Lung (tissue), 12 donors: Measurements from ENCODE around the gene CRK. TPM values are rescaled to one million over a fixed set of nuclear protein-coding genes. Genes with fewer than 3 reads are reported as not detected.

ENCODE experiments used
- ATAC-seq: fragments of 200-7000 bp; cut with Tn5 transposase; one replicate; pipeline ENCODE4 v1.9.1; 2020; ENCODE audit warnings: moderate number of reproducible peaks; ENCODE audit not compliant: insufficient read depth, low FRiP score
- DNase-seq, 3 donors: peaks; one replicate each; pipeline ENCODE4 v3.0.0-alpha.2; 2013 to 2017
- H3K27ac ChIP-seq, 2 donors: one replicate each; pipeline ENCODE4 v1.5.1; 2013; ENCODE audit warnings: mild to moderate bottlenecking in 2 of 2, moderate library complexity in 2 of 2, control low read depth in 1 of 2, inconsistent platforms in 1 of 2, low read depth in 1 of 2, low read length in 1 of 2
- H3K27me3 ChIP-seq, 3 donors: one replicate each; pipeline ENCODE4 v1.5.1; 2013; ENCODE audit warnings: low read length in 2 of 3; ENCODE audit not compliant: control insufficient read depth in 3 of 3, insufficient read depth in 3 of 3
- H3K36me3 ChIP-seq, 4 donors: one replicate each; pipeline ENCODE4 v1.5.1; 2013; ENCODE audit warnings: low read length in 4 of 4, mild to moderate bottlenecking in 1 of 4, moderate library complexity in 1 of 4; ENCODE audit not compliant: control insufficient read depth in 4 of 4, insufficient read depth in 4 of 4
- H3K4me1 ChIP-seq, 5 donors: one replicate each; pipeline ENCODE4 v1.5.1; 2013; ENCODE audit warnings: low read length in 5 of 5, mild to moderate bottlenecking in 2 of 5, moderate library complexity in 1 of 5; ENCODE audit not compliant: control insufficient read depth in 5 of 5, insufficient read depth in 5 of 5
- H3K4me3 ChIP-seq: one replicate; pipeline ENCODE4 v1.5.1; 2013; ENCODE audit warnings: mild to moderate bottlenecking, control low read depth, moderate library complexity
- H3K9ac ChIP-seq, 2 donors: one replicate each; pipeline ENCODE4 v1.5.1; 2013; ENCODE audit warnings: low read length in 2 of 2, control low read depth in 1 of 2; ENCODE audit not compliant: insufficient read depth in 1 of 2
- H3K9me3 ChIP-seq, 4 donors: one replicate each; pipeline ENCODE4 v1.5.1; 2013; ENCODE audit warnings: low read length in 3 of 4, mild to moderate bottlenecking in 1 of 4, moderate library complexity in 1 of 4; ENCODE audit not compliant: control insufficient read depth in 4 of 4, insufficient read depth in 3 of 4
- CTCF ChIP-seq: IDR thresholded peaks from 2 replicates; pipeline ENCODE4 v1.5.1; 2012; ENCODE audit warnings: mild to moderate bottlenecking; ENCODE audit errors: control extremely low read depth, extremely low read depth
- WGBS, 2 donors: extraction: QIAGEN DNeasy Blood & Tissue Kit; methylation state at CpG; one replicate each; pipeline ENCODE4 v1.1.7; 2013; 5-methylcytosine and 5-hydroxymethylcytosine counted together
- polyA plus RNA-seq, 2 donors: library from polyadenylated mRNA; stranded (reverse); fragments of 200-250 nt; gene quantifications; one replicate each; pipeline ENCODE4 v1.2.1, GENCODE V29; 2013
- total RNA-seq, 2 donors: library from RNA; depleted of rRNA in 1 of 2; stranded (reverse); fragments of >200 nt in 1 of 2; gene quantifications; one replicate each; pipeline ENCODE4 v1.2.1, GENCODE V29; 2014 to 2021
- donor health status: control.
- donor health status: control.
- donor health status: Bipolar disorder and iron deficiency.
- donor health status: healthy.
- donor health status: DM: yes; HTN: yes; CAD: no.

The CRK gene
- total and polyA plus RNA-seq, 4 donors: 29.3 to 67.5 (median 49.5) TPM

- H3K9ac ChIP-seq: no peak overlapping the region
- 60 to 63% methylated on average over 7 to 11 of the region's 11 CpGs for WGBS, 2 donors
- H3K36me3 ChIP-seq: peaks cover 17 to 67% (median 17%) of the 10 kb centered on the region in 4 donors
- no peak overlapping the region for H3K4me3 ChIP-seq
- TF ChIP-seq CTCF: no peak
- no peaks in the 10 kb centered on the region for H3K27me3 ChIP-seq
- H3K9me3 ChIP-seq: no peaks in the 10 kb centered on the region
- H3K27ac ChIP-seq: peak overlapping the region in 1 of 2 donors; percentile 22
- H3K4me1 ChIP-seq: peaks cover 0 to 6% (median 0%) of the 10 kb centered on the region in 5 donors
- no peak for ATAC-seq
- no peak for DNase-seq
These were observed 17.1 kb upstream of the CRK start for GRCh38 chr17:1473170-1473569.

GRCh38 chr17:1471911-1472821 is 16.1 kb upstream of the CRK start:
- peaks cover 11 to 65% (median 17%) of the 10 kb centered on the region in 4 donors for H3K36me3 ChIP-seq
- H3K9ac ChIP-seq: no peak overlapping the region
- H3K27me3 ChIP-seq: no peaks in the 10 kb centered on the region
- ATAC-seq (no peak), DNase-seq (no peak)
- TF ChIP-seq CTCF: no peak
- H3K4me3 ChIP-seq: no peak overlapping the region
- WGBS, 2 donors: 91 to 92% methylated on average over 42 of the region's 42 CpGs
- no peak overlapping the region for H3K27ac ChIP-seq
- H3K4me1 ChIP-seq: peaks cover 0 to 6% (median 0%) of the 10 kb centered on the region in 5 donors
- no peaks in the 10 kb centered on the region for H3K9me3 ChIP-seq

GRCh38 chr17:1471490-1471889 is 15.5 kb upstream of the CRK start:
- no peak for ATAC-seq
- H3K9ac ChIP-seq: no peak overlapping the region
- WGBS, 2 donors: 95 to 96% methylated on average over 15 of the region's 15 CpGs
- DNase-seq: no peak
- no peak overlapping the region for H3K27ac ChIP-seq
- H3K4me3 ChIP-seq: no peak overlapping the region
- no peaks in the 10 kb centered on the region for H3K27me3 ChIP-seq
- peaks cover 0 to 6% (median 0%) of the 10 kb centered on the region in 5 donors for H3K4me1 ChIP-seq
- no peaks in the 10 kb centered on the region for H3K9me3 ChIP-seq
- TF ChIP-seq CTCF: no peak
- H3K36me3 ChIP-seq: peaks cover 11 to 67% (median 17%) of the 10 kb centered on the region in 4 donors
